Hepatocyte (in vitro differentiated cells): Measurements from ENCODE around the gene SWAP70. TPM values are rescaled to one million over a fixed set of nuclear protein-coding genes. Genes with fewer than 3 reads are reported as not detected.

Experiments used
- DNase-seq: peaks from one replicate; pipeline ENCODE4 v3.0.0-alpha.2; 2016; ENCODE audit warnings: low spot score
- H2AFZ ChIP-seq: fragments of 200-600 bp; sonication (generic); 2 replicates; pipeline ENCODE4 v1.6.0; 2016; ENCODE audit warnings: antibody characterized with exemption, mild to moderate bottlenecking
- H3K27ac ChIP-seq: fragments of 200-600 bp; sonication (generic); 2 replicates; pipeline ENCODE4 v1.5.1; 2016; ENCODE audit warnings: mild to moderate bottlenecking
- H3K27me3 ChIP-seq: fragments of 200-600 bp; sonication (generic); 2 replicates; pipeline ENCODE4 v1.6.1; 2016
- H3K36me3 ChIP-seq: fragments of 200-600 bp; sonication (generic); replicated peaks from 2 replicates; pipeline ENCODE4 v1.5.1; 2016; ENCODE audit warnings: low read depth; ENCODE audit not compliant: insufficient read depth
- H3K4me1 ChIP-seq: fragments of 200-600 bp; sonication (generic); 2 replicates; pipeline ENCODE4 v1.5.1; 2016; ENCODE audit warnings: mild to moderate bottlenecking, moderate library complexity; ENCODE audit not compliant: insufficient read depth
- H3K4me2 ChIP-seq: fragments of 200-600 bp; sonication (generic); 2 replicates; pipeline ENCODE4 v1.6.0; 2016
- H3K4me3 ChIP-seq: fragments of 200-600 bp; sonication (generic); 2 replicates; pipeline ENCODE4 v1.5.1; 2016; ENCODE audit warnings: mild to moderate bottlenecking
- H3K79me2 ChIP-seq: fragments of 200-600 bp; sonication (generic); 2 replicates; pipeline ENCODE4 v1.6.0; 2017; ENCODE audit warnings: mild to moderate bottlenecking
- H3K9me2 ChIP-seq: fragments of 200-600 bp; sonication (generic); replicated peaks from 2 replicates; pipeline ENCODE4 v1.6.0; 2017; ENCODE audit warnings: mild to moderate bottlenecking; ENCODE audit not compliant: insufficient read depth
- H3K9me3 ChIP-seq: fragments of 200-600 bp; sonication (generic); 2 replicates; pipeline ENCODE4 v1.5.1; 2016; ENCODE audit warnings: low read depth, mild to moderate bottlenecking
- H4K20me1 ChIP-seq: fragments of 200-600 bp; sonication (generic); 2 replicates; pipeline ENCODE4 v1.6.0; 2016; ENCODE audit warnings: mild to moderate bottlenecking; ENCODE audit not compliant: insufficient read depth, poor library complexity, severe bottlenecking
- EZH2 ChIP-seq: fragments of 200-600 bp; sonication (generic); IDR thresholded peaks from 2 replicates; pipeline ENCODE4 v1.6.1; 2016; ENCODE audit warnings: antibody characterized with exemption, mild to moderate bottlenecking, borderline replicate concordance
- EZH2phosphoT487 ChIP-seq: fragments of 200-600 bp; sonication (generic); IDR thresholded peaks from one replicate; pipeline ENCODE4 v1.6.1; 2018; ENCODE audit warnings: antibody characterized with exemption, mild to moderate bottlenecking, low read depth, moderate library complexity; ENCODE audit not compliant: unreplicated experiment, severe bottlenecking
- WGBS: methylation state at CpG from one replicate; pipeline ENCODE4 v1.1.6; 2016; ENCODE audit warnings: low lambda C conversion rate; ENCODE audit errors: missing lambda C conversion rate; 5-methylcytosine and 5-hydroxymethylcytosine counted together
- polyA plus RNA-seq: library from polyadenylated mRNA; unstranded; fragments of >200 nt; fragmentation: Nextera tagmentation; extraction: Ambion mirVana; gene quantifications from 2 replicates; pipeline ENCODE4 v1.2.1, GENCODE V29; 2016
- total RNA-seq: library from RNA; depleted of rRNA; stranded (reverse); fragments of >200 nt; gene quantifications from 2 replicates; pipeline ENCODE4 v1.2.3, GENCODE V29; 2014
- TF ChIP-seq, protein P1 (sequence below): fragments of 200-600 bp; sonication (generic); IDR thresholded peaks from 2 replicates; pipeline ENCODE4 v1.5.1; 2016; ENCODE audit warnings: antibody characterized with exemption, mild to moderate bottlenecking; ENCODE audit not compliant: poor library complexity

The SWAP70 gene
- total and polyA plus RNA-seq, 2 experiments from 2014 or later = 15.6 to 17.3 TPM

DNA sequence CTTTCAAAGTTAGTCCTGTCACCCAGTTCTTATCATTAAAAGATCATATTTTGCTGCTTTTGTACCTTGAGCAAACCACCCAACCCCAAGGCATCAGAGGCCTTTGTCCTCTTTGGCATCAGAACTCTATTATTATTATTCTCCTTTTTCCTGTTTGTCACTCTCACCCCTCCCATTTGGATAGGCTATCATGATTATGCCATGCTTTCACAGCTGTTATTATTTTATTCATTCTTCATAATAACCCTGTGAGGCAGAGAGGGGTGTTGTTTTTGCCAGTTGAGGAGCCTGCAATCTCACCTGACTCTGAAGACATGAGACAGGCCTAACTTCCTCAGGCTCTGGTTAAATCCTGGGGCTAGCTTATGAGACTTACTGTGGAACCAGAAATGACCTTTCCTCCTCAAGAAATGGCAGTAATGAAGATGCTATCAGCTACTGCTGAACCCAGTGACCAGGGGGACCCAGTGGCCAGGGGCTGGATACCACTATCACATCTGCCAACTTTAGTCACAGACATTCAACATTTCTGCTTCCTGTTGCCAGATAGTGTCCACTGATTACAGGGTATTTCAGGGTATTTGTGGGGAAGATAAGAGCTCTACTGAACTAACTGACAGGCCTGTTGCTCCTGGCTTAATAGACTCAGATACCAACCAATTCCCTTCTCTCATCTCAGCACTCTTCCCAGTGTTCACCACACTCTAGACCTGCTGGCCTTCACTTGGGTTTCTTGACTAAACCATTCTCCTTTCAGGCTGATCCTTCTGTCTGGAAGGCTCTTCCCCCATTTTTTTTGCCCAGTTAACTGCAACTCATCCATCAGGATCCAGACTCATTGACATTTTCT lies 11.8 kb upstream of the SWAP70 start:
- Histone ChIP-seq H3K79me2 (no peaks in the 10 kb centered on the region), H3K4me3 (no peak overlapping the region), H3K4me1 (no peaks in the 10 kb centered on the region), H3K9me2 (no peaks in the 10 kb centered on the region), H2AFZ (no peak overlapping the region), H4K20me1 (no peaks in the 10 kb centered on the region), H3K9me3 (no peaks in the 10 kb centered on the region), H3K4me2 (no peak overlapping the region), H3K36me3 (no peaks in the 10 kb centered on the region), H3K27me3 (no peaks in the 10 kb centered on the region), H3K27ac (no peak overlapping the region)
- TF ChIP-seq EZH2 (no peak), EZH2phosphoT487 (no peak)
- TF ChIP-seq, protein P1, sequence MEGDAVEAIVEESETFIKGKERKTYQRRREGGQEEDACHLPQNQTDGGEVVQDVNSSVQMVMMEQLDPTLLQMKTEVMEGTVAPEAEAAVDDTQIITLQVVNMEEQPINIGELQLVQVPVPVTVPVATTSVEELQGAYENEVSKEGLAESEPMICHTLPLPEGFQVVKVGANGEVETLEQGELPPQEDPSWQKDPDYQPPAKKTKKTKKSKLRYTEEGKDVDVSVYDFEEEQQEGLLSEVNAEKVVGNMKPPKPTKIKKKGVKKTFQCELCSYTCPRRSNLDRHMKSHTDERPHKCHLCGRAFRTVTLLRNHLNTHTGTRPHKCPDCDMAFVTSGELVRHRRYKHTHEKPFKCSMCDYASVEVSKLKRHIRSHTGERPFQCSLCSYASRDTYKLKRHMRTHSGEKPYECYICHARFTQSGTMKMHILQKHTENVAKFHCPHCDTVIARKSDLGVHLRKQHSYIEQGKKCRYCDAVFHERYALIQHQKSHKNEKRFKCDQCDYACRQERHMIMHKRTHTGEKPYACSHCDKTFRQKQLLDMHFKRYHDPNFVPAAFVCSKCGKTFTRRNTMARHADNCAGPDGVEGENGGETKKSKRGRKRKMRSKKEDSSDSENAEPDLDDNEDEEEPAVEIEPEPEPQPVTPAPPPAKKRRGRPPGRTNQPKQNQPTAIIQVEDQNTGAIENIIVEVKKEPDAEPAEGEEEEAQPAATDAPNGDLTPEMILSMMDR = no peak
- DNase-seq = no peak

DNA sequence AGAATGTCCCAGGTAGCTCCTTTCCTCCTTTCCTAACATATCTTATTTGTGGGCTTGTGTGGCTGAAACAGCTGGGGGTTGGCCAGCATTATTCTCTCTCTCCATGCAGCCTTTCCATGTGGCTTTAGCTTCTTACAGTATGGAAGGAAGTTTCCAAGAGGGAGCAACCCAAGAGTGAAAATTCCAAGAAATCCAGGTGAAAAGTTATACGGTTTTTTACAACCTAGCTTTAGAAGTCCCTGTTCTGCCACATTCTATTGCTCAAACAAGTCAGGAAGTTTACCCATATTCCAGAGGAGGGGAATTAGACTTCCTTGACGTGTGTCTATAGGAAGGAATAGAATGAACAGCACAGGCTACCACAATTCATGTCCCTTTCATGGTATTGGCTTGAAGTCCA lies 10.0 kb upstream of the SWAP70 start:
- no peak for DNase-seq
- Histone ChIP-seq H3K4me2 (no peak overlapping the region), H3K4me1 (no peaks in the 10 kb centered on the region), H3K4me3 (no peak overlapping the region), H2AFZ (no peak overlapping the region), H4K20me1 (no peaks in the 10 kb centered on the region), H3K27ac (no peak overlapping the region), H3K27me3 (no peaks in the 10 kb centered on the region), H3K79me2 (no peaks in the 10 kb centered on the region), H3K36me3 (no peaks in the 10 kb centered on the region), H3K9me3 (no peaks in the 10 kb centered on the region), H3K9me2 (no peaks in the 10 kb centered on the region)
- TF ChIP-seq EZH2 (no peak), EZH2phosphoT487 (no peak)
- TF ChIP-seq, protein P1 = no peak
- 81% methylated on average over 2 of the region's 2 CpGs for WGBS

GRCh38 chr11:9656864-9657263 lies 7.0 kb upstream of the SWAP70 start:
- no peak for TF ChIP-seq EZH2
- Histone ChIP-seq H3K4me3 (no peak overlapping the region), H3K36me3 (no peaks in the 10 kb centered on the region), H2AFZ (no peak overlapping the region), H3K9me3 (no peaks in the 10 kb centered on the region), H3K27me3 (no peaks in the 10 kb centered on the region), H3K4me1 (no peaks in the 10 kb centered on the region), H4K20me1 (no peaks in the 10 kb centered on the region), H3K27ac (no peak overlapping the region), H3K79me2 (no peaks in the 10 kb centered on the region), H3K4me2 (no peak overlapping the region), H3K9me2 (no peaks in the 10 kb centered on the region)
- DNase-seq = no peak

DNA sequence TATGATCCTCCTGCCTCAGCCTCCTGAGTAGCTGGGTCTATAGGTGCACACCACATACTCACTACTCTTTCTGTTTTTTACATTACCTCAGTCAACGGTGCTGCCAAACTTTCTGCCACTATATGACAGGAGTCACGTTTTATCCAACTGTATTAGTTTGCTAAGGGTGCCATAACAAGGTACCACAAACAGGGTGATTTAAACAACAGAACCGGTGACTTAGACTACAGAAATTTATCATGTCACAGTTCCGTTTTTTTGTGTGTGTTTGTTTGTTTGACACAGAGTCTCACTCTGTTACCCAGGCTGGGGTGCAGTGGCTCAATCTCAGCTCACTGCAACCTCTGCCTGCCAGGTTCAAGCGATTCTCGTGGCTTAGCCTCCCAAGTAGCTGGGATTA lies 6.3 kb upstream of the SWAP70 start:
- Histone ChIP-seq H3K9me2 (no peaks in the 10 kb centered on the region), H4K20me1 (no peaks in the 10 kb centered on the region), H3K4me1 (no peaks in the 10 kb centered on the region), H3K4me3 (no peak overlapping the region), H3K4me2 (no peak overlapping the region), H3K9me3 (no peaks in the 10 kb centered on the region), H3K79me2 (no peaks in the 10 kb centered on the region), H3K27me3 (no peaks in the 10 kb centered on the region), H3K36me3 (no peaks in the 10 kb centered on the region), H2AFZ (no peak overlapping the region), H3K27ac (no peak overlapping the region)
- 97% methylated on average over 6 of the region's 6 CpGs for WGBS
- no peak for DNase-seq
- TF ChIP-seq EZH2 (no peak), EZH2phosphoT487 (no peak)
- TF ChIP-seq, protein P1 = no peak
